ENCODE results near the gene ADAMTS12. TPM values are rescaled to one million over a fixed set of nuclear protein-coding genes. Genes with fewer than 3 reads are reported as not detected.

ADAMTS12 gene
- total and polyA plus RNA-seq, 10 of the 15 experiments (the other 5 are each of a cell fraction or from before 2014, with no cell fraction given), result 0.11 to 35.8 (median 20.7) TPM

GRCh38 chr5:33480876-33481275 lies 410.9 kb downstream of the ADAMTS12 start:
- DNase-seq (ENCODE audit: low read depth, low spot score) (no peak), FAIRE-seq (no peak), ATAC-seq (no peak)
- H3K27ac ChIP-seq (ENCODE audit: control insufficient read depth, insufficient read depth), result no peak overlapping the region
- no peak overlapping the region for H3K9ac ChIP-seq (ENCODE audit: control insufficient read depth, insufficient read depth, low read length)
- CTCF ChIA-PET, result no interaction called here
- no CpG with 5 or more reads among the region's 2 CpGs for WGBS (ENCODE audit: insufficient coverage, insufficient replicate concordance, low lambda C conversion rate, missing lambda C conversion rate)
- no peak overlapping the region for H3K4me2 ChIP-seq (ENCODE audit: control insufficient read depth, insufficient read depth)
- POLR2A ChIA-PET, result no interaction called here
- RAD21 ChIA-PET (ENCODE audit: unreplicated experiment), result no interaction called here
- SMC1A ChIA-PET (ENCODE audit: uncharacterized antibody, unreplicated experiment), result no interaction called here
- no TSS peak for BruUV-seq (replicated peaks)
- H3K4me3 ChIP-seq, result no peak overlapping the region
- no peaks in the 10 kb centered on the region for H3K4me1 ChIP-seq (ENCODE audit: control insufficient read depth, insufficient read depth, low read length)
- no peaks in the 10 kb centered on the region for H3K27me3 ChIP-seq (replicated peaks in 1 of 2; ENCODE audit: control insufficient read depth in 2 of 2, insufficient read depth in 2 of 2, low read length in 1 of 2)
- no peak for TF ChIP-seq SMAD5 (IDR thresholded peaks at IDR 0.05; ENCODE audit: low read depth)
- TF ChIP-seq FOXM1 (IDR thresholded peaks at IDR 0.05; ENCODE audit: low read depth, low read length), result no peak
- no peak for TF ChIP-seq POU2F2 (IDR thresholded peaks at IDR 0.05; ENCODE audit: borderline replicate concordance, low read depth, low read length)
- no peak for TF ChIP-seq NR2F1 (conservative IDR thresholded peaks at IDR 0.05)
- TF ChIP-seq RELB (IDR thresholded peaks at IDR 0.05; ENCODE audit: low read depth), result no peak
- TF ChIP-seq SREBF1 (IDR thresholded peaks at IDR 0.05; ENCODE audit: low read length), result no peak
- TF ChIP-seq CUX1 (IDR thresholded peaks at IDR 0.05; ENCODE audit: insufficient replicate concordance, low read depth, low read length), result no peak
- no peak for TF ChIP-seq E2F4 (IDR thresholded peaks at IDR 0.05; ENCODE audit: low read depth, low read length)
- in situ Hi-C loops (cut with MboI), result no loop called here
- intact Hi-C loops (cut with micrococcal nuclease; ENCODE audit: unreplicated experiment), result no loop called here
- H2AFZ ChIP-seq (ENCODE audit: control insufficient read depth, low read depth, low read length), result no peak overlapping the region
- H3K9me3 ChIP-seq (replicated peaks; ENCODE audit: control insufficient read depth, insufficient read depth, low read length), result no peaks in the 10 kb centered on the region
- H4K20me1 ChIP-seq (ENCODE audit: control insufficient read depth, insufficient read depth), result no peaks in the 10 kb centered on the region
- peaks cover 0 to 7% of the 10 kb centered on the region in 2 experiments; a peak in 2 of 4 replicates for H3K36me3 ChIP-seq (ENCODE audit: control insufficient read depth in 2 of 2, insufficient read depth in 2 of 2, low read length in 1 of 2)
- no peaks in the 10 kb centered on the region for H3K79me2 ChIP-seq (ENCODE audit: control insufficient read depth, insufficient read depth, low read length)
